GM19351 (cell line): ENCODE measurements around the gene CEP290.
"Not testable (repeated sequence)": the region's sequence is repeated elsewhere in the genome, so short reads cannot be mapped to it uniquely, and the experiment has no call there.

ENCODE experiments used
- ATAC-seq: cut with Tn5 transposase; IDR thresholded peaks from one replicate; pipeline ENCODE4 v1.9.1; 2021; ENCODE audit warnings: mild to moderate bottlenecking, moderate library complexity; ENCODE audit not compliant: unreplicated experiment

CEP290 gene

GRCh38 chr12:88144037-88144436 is 2.1 kb upstream of the CEP290 start:
- no peak for ATAC-seq

- ATAC-seq = peak; percentile 6
Observed at GRCh38 chr12:88142610-88142991, 713 bp upstream of the CEP290 start.

- ATAC-seq = no peak
Observed at GRCh38 chr12:88141425-88141773, 489 bp downstream of the CEP290 start.

- ATAC-seq = not testable (repeated sequence)
Observed at GRCh38 chr12:88139711-88140110, 2.2 kb downstream of the CEP290 start.

- ATAC-seq = not testable (repeated sequence)
Observed at GRCh38 chr12:88133181-88133580, 8.7 kb downstream of the CEP290 start.

GRCh38 chr12:88132392-88132791 is 9.5 kb downstream of the CEP290 start:
- no peak for ATAC-seq

GRCh38 chr12:88127855-88128254 is 14.0 kb downstream of the CEP290 start:
- no peak for ATAC-seq

- ATAC-seq = no peak
Observed at GRCh38 chr12:88127099-88127498, 14.8 kb downstream of the CEP290 start.

GRCh38 chr12:88122666-88123065 is 19.2 kb downstream of the CEP290 start:
- peak; percentile 51 for ATAC-seq

- ATAC-seq = no peak
Observed at GRCh38 chr12:88113871-88114270, 28.0 kb downstream of the CEP290 start.

- no peak for ATAC-seq
Observed at GRCh38 chr12:88111074-88111652, 30.7 kb downstream of the CEP290 start.

- no peak for ATAC-seq
Observed at GRCh38 chr12:88108021-88108420, 33.9 kb downstream of the CEP290 start.

- ATAC-seq = no peak
Observed at GRCh38 chr12:88093573-88093972, 48.3 kb downstream of the CEP290 start.

- ATAC-seq = no peak
Observed at GRCh38 chr12:88092771-88093170, 49.1 kb downstream of the CEP290 start.

- no peak for ATAC-seq
Observed at GRCh38 chr12:88084210-88084609, 57.7 kb downstream of the CEP290 start.

- ATAC-seq = no peak
Observed at GRCh38 chr12:88083634-88084033, 58.3 kb downstream of the CEP290 start.

GRCh38 chr12:88081247-88081646 is 60.6 kb downstream of the CEP290 start:
- ATAC-seq = no peak

GRCh38 chr12:88067301-88067700 is 74.6 kb downstream of the CEP290 start:
- ATAC-seq = no peak

- ATAC-seq = peak; percentile 93
Observed at GRCh38 chr12:88063375-88063774, 78.5 kb downstream of the CEP290 start.

GRCh38 chr12:88062474-88062873 is 79.4 kb downstream of the CEP290 start:
- peak; percentile 68 for ATAC-seq

GRCh38 chr12:88058719-88059077 is 83.2 kb downstream of the CEP290 start:
- no peak for ATAC-seq

GRCh38 chr12:88057994-88058718 is 83.7 kb downstream of the CEP290 start:
- no peak for ATAC-seq

GRCh38 chr12:88056571-88056970 is 85.3 kb downstream of the CEP290 start:
- no peak for ATAC-seq
